ENCODE results near the gene CDKN1C. TPM values are rescaled to one million over a fixed set of nuclear protein-coding genes. Genes with fewer than 3 reads are reported as not detected.

The CDKN1C gene
- total RNA-seq, 1 donor from 2014 or later: 140 TPM

DNA sequence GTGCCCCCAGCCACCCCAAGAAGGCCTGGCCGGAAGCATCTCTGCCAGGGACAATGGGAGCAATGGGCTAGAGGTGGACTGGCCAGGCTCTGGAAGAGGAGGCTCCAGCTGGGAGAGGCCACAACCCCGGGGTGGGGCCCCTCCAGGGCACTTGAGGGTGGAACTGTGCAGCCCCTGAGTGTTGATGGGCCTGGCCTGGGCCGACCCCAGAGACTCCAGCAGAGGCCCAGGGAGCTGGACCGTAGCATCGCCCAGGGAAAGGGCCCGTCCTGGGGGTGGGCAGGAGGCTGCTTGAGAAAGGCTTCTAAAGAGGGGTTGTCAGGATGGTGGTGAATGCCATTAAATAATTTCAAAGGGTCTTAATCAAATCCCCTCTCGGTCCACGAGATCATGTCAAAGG lies 30.4 kb downstream of the CDKN1C start:
- Mint-ChIP-seq H3K4me1 (ENCODE audit: unreplicated experiment) (no peaks in the 10 kb centered on the region), H3K27ac (no peak overlapping the region), H3K27me3 (peaks cover 12% of the 10 kb centered on the region), H3K4me3 (no peak overlapping the region), H3K36me3 (no peaks in the 10 kb centered on the region), H3K9me3 (no peaks in the 10 kb centered on the region)
- TF ChIP-seq, protein P1, sequence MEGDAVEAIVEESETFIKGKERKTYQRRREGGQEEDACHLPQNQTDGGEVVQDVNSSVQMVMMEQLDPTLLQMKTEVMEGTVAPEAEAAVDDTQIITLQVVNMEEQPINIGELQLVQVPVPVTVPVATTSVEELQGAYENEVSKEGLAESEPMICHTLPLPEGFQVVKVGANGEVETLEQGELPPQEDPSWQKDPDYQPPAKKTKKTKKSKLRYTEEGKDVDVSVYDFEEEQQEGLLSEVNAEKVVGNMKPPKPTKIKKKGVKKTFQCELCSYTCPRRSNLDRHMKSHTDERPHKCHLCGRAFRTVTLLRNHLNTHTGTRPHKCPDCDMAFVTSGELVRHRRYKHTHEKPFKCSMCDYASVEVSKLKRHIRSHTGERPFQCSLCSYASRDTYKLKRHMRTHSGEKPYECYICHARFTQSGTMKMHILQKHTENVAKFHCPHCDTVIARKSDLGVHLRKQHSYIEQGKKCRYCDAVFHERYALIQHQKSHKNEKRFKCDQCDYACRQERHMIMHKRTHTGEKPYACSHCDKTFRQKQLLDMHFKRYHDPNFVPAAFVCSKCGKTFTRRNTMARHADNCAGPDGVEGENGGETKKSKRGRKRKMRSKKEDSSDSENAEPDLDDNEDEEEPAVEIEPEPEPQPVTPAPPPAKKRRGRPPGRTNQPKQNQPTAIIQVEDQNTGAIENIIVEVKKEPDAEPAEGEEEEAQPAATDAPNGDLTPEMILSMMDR (conservative IDR thresholded peaks at IDR 0.05): no peak
- no peak for DNase-seq (ENCODE audit: extremely low spot score, unreplicated experiment)

DNA sequence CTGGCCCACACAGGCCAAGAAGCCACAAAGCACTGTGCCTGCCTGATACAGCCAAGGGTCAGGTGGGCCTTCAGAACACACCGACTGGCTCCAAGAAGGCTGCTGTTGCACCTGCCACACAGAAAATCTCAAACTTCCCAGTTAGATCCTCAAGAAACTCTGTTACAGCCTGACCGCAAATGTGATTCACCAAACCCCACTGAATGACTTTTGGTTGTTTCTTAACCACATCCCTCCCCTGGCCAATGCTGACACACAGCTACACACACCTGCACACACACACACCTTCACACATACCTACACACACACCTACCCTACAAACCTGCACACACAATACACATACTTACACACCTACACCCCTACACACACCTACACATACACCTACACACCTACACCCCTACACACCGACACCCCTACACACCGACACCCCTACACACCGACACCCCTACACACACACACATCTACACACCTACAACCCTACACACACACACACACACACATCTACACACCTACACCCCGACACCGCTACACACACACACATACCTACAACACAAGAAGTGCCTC lies 31.5 kb downstream of the CDKN1C start:
- H3K27me3 Mint-ChIP-seq: peaks cover 8% of the 10 kb centered on the region
- TF ChIP-seq, protein P1 (conservative IDR thresholded peaks at IDR 0.05): no peak
- H3K4me3 Mint-ChIP-seq: no peak overlapping the region
- peaks cover 3% of the 10 kb centered on the region for H3K4me1 Mint-ChIP-seq (ENCODE audit: unreplicated experiment)
- no peaks in the 10 kb centered on the region for H3K36me3 Mint-ChIP-seq
- no peaks in the 10 kb centered on the region for H3K9me3 Mint-ChIP-seq
- no peak for DNase-seq (ENCODE audit: extremely low spot score, unreplicated experiment)
- no peak overlapping the region for H3K27ac Mint-ChIP-seq

DNA sequence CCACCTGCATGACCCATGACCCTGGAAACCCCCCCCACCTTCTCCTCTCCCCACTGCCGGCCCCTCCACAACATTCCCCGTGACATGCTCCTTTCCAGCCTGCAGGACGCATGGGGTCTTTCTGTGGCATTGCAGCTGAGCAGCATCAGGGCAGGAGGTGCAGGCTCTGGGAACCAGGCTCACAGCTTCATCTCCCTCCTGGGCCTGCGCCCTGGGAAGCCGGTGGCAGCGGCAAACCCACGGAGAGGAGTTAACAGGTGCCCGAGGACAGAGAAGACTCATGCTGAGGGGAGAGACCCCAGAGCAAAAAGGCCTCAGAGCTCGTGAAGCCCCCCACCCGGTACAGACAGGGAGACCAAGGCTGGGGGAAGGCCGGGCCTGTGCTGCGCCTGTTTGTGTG lies 32.2 kb downstream of the CDKN1C start:
- Mint-ChIP-seq H3K36me3 (no peaks in the 10 kb centered on the region), H3K4me1 (ENCODE audit: unreplicated experiment) (peaks cover 7% of the 10 kb centered on the region)
- DNase-seq (ENCODE audit: extremely low spot score, unreplicated experiment): no peak

DNA sequence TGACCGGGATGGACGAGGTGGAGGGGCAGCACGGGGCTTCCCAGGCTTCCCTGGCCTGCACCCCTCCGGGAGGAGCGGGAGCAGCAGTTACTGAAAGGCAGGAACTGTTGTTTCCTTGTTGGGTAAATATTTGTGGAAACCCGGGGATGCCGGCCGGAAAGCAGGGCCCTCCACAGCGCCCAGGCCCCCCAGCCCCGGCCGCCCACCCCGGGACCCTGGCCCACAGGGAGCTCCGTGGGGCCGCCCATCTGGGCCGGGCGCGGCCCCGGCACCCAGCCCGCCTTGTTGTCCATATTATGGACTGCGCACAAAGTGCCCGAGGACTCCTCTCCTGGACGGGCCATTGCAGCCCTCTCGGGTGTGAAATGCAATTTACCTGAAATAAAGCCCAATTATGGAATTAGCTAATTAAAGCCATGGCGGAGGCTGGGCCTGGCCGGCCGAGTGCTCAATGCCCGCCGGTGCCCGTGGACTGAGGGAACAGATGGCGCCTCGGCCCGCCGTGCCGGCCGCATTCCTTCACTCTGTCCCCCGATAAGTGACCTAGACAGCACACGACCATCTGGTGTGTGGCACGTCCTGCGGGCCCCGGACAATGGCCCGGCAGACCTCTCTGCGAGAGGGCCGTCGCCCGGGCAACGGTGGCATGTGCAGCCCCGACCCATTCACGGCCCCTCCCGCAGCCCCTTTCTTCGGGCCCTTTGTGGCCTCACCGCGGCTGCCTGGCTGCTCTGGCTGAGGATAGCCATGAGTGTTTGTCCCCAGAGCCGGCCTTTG lies 35.4 kb downstream of the CDKN1C start:
- Mint-ChIP-seq H3K4me1 (ENCODE audit: unreplicated experiment) (peaks cover 7% of the 10 kb centered on the region), H3K27ac (no peak overlapping the region), H3K27me3 (peaks cover 6% of the 10 kb centered on the region), H3K9me3 (no peaks in the 10 kb centered on the region), H3K4me3 (no peak overlapping the region), H3K36me3 (no peaks in the 10 kb centered on the region)
- no peak for DNase-seq (ENCODE audit: extremely low spot score, unreplicated experiment)
- TF ChIP-seq, protein P1 (conservative IDR thresholded peaks at IDR 0.05): no peak

More for the DNA sequence above, 32.2 kb downstream of the CDKN1C start:
- H3K27me3 Mint-ChIP-seq: peaks cover 8% of the 10 kb centered on the region
- no peak overlapping the region for H3K27ac Mint-ChIP-seq
- TF ChIP-seq, protein P1 (conservative IDR thresholded peaks at IDR 0.05): no peak
- no peak overlapping the region for H3K4me3 Mint-ChIP-seq
- no peaks in the 10 kb centered on the region for H3K9me3 Mint-ChIP-seq

DNA sequence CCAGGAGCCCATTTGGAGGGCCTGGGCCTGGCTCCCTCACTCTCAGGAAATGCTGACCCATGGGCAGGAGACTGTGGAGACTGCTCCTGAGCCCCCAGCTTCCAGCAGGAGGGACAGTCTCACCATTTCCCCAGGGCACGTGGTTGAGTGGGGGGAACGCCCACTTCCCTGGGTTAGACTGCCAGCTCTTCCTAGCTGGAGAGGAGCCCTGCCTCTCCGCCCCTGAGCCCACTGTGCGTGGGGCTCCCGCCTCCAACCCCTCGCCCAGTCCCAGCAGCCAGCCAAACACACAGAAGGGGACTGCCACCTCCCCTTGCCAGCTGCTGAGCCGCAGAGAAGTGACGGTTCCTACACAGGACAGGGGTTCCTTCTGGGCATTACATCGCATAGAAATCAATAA lies 37.1 kb downstream of the CDKN1C start:
- Mint-ChIP-seq H3K4me1 (ENCODE audit: unreplicated experiment) (peaks cover 10% of the 10 kb centered on the region), H3K9me3 (no peaks in the 10 kb centered on the region), H3K36me3 (no peaks in the 10 kb centered on the region), H3K4me3 (no peak overlapping the region), H3K27me3 (no peaks in the 10 kb centered on the region), H3K27ac (no peak overlapping the region)
- DNase-seq (ENCODE audit: extremely low spot score, unreplicated experiment): no peak
- TF ChIP-seq, protein P1 (conservative IDR thresholded peaks at IDR 0.05): no peak

Measured in type B pancreatic cell (in vitro differentiated cells).